IPS-18c (cell line): ENCODE data around the gene CTU2.

Source experiments
- H3K4me3 ChIP-seq: 2 replicates; pipeline ENCODE4 v1.7.0; 2013; ENCODE audit warnings: low read depth, mild to moderate bottlenecking, low read length, moderate library complexity; ENCODE audit not compliant: insufficient read depth
- H3K9me3 ChIP-seq: one replicate; pipeline ENCODE4 v1.6.1; 2013; ENCODE audit warnings: mild to moderate bottlenecking, low read length, moderate library complexity; ENCODE audit not compliant: control insufficient read depth, insufficient read depth

CTU2 gene

GRCh38 chr16:88759245-88759975 is 53.1 kb downstream of the CTU2 start:
- H3K9me3 ChIP-seq = peaks cover 2% of the 10 kb centered on the region
- H3K4me3 ChIP-seq = no peak overlapping the region

DNA sequence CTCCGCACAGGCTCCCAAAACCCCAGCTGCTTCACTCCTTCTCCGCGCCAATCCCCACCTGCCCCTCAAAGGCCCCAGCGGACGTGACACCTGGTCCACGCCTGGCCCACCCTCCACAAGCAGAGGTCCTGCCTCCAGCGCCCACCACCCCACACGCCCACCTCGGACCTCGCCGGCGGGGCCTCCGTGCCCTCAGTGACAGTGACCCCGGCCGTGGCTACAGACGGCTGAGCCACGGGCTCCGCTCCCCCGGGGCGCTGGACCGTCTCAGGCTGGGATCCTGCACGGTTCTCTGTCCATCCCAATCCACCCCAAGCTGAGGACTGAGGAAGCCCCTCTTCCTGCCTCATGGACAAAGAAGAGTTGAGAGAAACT is 53.7 kb downstream of the CTU2 start:
- no peak overlapping the region for H3K4me3 ChIP-seq
- H3K9me3 ChIP-seq = no peaks in the 10 kb centered on the region

- no peak overlapping the region for H3K4me3 ChIP-seq
Observed at GRCh38 chr16:88760424-88761142, 54.3 kb downstream of the CTU2 start.

DNA sequence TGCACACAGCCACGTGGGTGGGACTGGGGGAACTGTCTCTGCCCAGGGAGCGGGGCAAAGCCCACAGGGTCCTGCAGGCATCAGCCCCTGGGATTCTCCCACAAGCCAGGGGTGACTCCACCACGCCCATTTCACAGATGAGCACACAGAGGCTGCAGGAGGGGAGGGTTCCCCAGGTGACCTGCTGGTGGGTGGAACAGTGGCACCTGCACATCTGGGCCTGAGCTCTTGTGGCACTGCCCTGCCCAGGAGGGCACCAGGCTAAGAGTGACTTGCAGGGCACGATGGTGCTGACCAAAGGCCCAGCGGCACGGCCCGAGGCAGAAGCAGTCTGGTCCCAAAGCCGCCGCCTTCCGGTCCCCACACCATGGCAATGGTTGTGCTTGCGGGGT is 54.8 kb downstream of the CTU2 start:
- H3K9me3 ChIP-seq = no peaks in the 10 kb centered on the region
- no peak overlapping the region for H3K4me3 ChIP-seq

More at GRCh38 chr16:88760424-88761142, 54.3 kb downstream of the CTU2 start:
- H3K9me3 ChIP-seq = no peaks in the 10 kb centered on the region

GRCh38 chr16:88761830-88762229 is 55.5 kb downstream of the CTU2 start:
- Histone ChIP-seq H3K4me3 (no peak overlapping the region), H3K9me3 (no peaks in the 10 kb centered on the region)

GRCh38 chr16:88762258-88762870 is 56.1 kb downstream of the CTU2 start:
- H3K9me3 ChIP-seq = no peaks in the 10 kb centered on the region
- no peak overlapping the region for H3K4me3 ChIP-seq

- H3K9me3 ChIP-seq = no peaks in the 10 kb centered on the region
- no peak overlapping the region; the same call in 1 of the 2 replicates for H3K4me3 ChIP-seq
Observed at GRCh38 chr16:88762941-88763340, 56.6 kb downstream of the CTU2 start.

GRCh38 chr16:88763502-88764053 is 57.3 kb downstream of the CTU2 start:
- H3K4me3 ChIP-seq = no peak overlapping the region
- no peaks in the 10 kb centered on the region for H3K9me3 ChIP-seq

DNA sequence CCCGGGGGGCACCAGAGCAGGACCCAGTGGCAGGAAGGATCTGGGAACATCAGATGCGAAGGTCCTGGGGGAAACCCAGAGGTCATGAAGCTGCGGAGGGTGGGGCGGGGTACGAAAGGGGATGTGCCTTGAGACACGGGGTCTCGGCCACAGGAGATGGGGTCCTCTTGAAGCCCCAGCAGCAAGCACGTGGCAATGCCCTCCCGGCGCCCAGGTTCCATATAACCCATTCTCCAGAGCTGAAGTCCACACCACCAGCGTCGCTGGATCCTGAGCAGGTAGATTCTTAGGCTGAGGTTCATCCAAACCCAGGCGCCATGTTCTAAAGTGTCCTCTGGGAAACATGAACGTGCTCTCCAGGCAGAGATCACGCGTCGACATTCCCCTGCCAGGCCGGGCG is 57.8 kb downstream of the CTU2 start:
- no peak overlapping the region for H3K4me3 ChIP-seq
- H3K9me3 ChIP-seq = no peaks in the 10 kb centered on the region

GRCh38 chr16:88764913-88765349 is 58.6 kb downstream of the CTU2 start:
- Histone ChIP-seq H3K9me3 (peaks cover 2% of the 10 kb centered on the region), H3K4me3 (no peak overlapping the region)
